Left ventricle myocardium inferior (tissue), 1 donor: ENCODE measurements around the gene GPM6B. TPM values are rescaled to one million over a fixed set of nuclear protein-coding genes. Genes with fewer than 3 reads are reported as not detected.

Experiments used
- DNase-seq: peaks from one replicate; pipeline ENCODE4 v3.0.0-alpha.2; 2020
- H3K27ac ChIP-seq: fragments of 200-600 bp; replicated peaks from 2 replicates; pipeline ENCODE4 v1.8.0; 2021
- H3K27me3 ChIP-seq: fragments of 200-600 bp; 2 replicates; pipeline ENCODE4 v1.8.0; 2021; ENCODE audit warnings: low read depth
- H3K36me3 ChIP-seq: fragments of 200-600 bp; 2 replicates; pipeline ENCODE4 v1.8.0; 2021
- H3K4me1 ChIP-seq: fragments of 200-600 bp; 2 replicates; pipeline ENCODE4 v1.8.0; 2021
- H3K4me3 ChIP-seq: fragments of 200-600 bp; 2 replicates; pipeline ENCODE4 v1.8.0; 2021; ENCODE audit warnings: mild to moderate bottlenecking, moderate library complexity
- H3K9me3 ChIP-seq: fragments of 200-600 bp; replicated peaks from 2 replicates; pipeline ENCODE4 v1.8.0; 2021
- CTCF ChIP-seq: fragments of 200-600 bp; IDR thresholded peaks from 2 replicates; pipeline ENCODE4 v1.8.0; 2021; ENCODE audit warnings: antibody characterized with exemption, mild to moderate bottlenecking, borderline replicate concordance
- intact Hi-C: fragments of 100-400 bp; cut with micrococcal nuclease; formaldehyde crosslinking; loops from one replicate; pipeline ENCODE4 v1.11.0; 2022
- total RNA-seq: library from RNA; stranded (reverse); fragmentation: NEBNext Ultra II Directional; extraction: Animal tissue kit (Norgen Biotek cat#: 25700); gene quantifications from one replicate; pipeline ENCODE4 v1.2.1, GENCODE V29; 2021
- donor health status: DM: no; HTN: yes; CAD: no; lungs with severe emphysema.

The GPM6B gene
- total RNA-seq, 1 donor from 2014 or later, result 4.5 TPM

- intact Hi-C loops, result no loop called here
- Histone ChIP-seq H3K36me3 (no peaks in the 10 kb centered on the region), H3K4me3 (no peak overlapping the region), H3K27me3 (no peaks in the 10 kb centered on the region), H3K4me1 (no peaks in the 10 kb centered on the region), H3K9me3 (no peaks in the 10 kb centered on the region), H3K27ac (peak overlapping the region; percentile 19)
- no peak for DNase-seq
- no peak for TF ChIP-seq CTCF
Measured at GRCh38 chrX:13791145-13791544, 25.7 kb downstream of the GPM6B start.

- Histone ChIP-seq H3K4me1 (no peaks in the 10 kb centered on the region), H3K27ac (peak overlapping the region; percentile 19), H3K9me3 (no peaks in the 10 kb centered on the region), H3K4me3 (no peak overlapping the region), H3K36me3 (no peaks in the 10 kb centered on the region), H3K27me3 (no peaks in the 10 kb centered on the region)
- no peak for TF ChIP-seq CTCF
- intact Hi-C loops, result no loop called here
- no peak for DNase-seq
Measured at GRCh38 chrX:13790206-13791131, 26.4 kb downstream of the GPM6B start.

GRCh38 chrX:13786048-13786447, 30.8 kb downstream of the GPM6B start:
- H3K9me3 ChIP-seq, result no peaks in the 10 kb centered on the region
- no peak for DNase-seq
- H3K4me3 ChIP-seq, result no peak overlapping the region
- no peaks in the 10 kb centered on the region for H3K36me3 ChIP-seq
- intact Hi-C loops, result no loop called here
- no peaks in the 10 kb centered on the region for H3K4me1 ChIP-seq
- TF ChIP-seq CTCF, result no peak
- H3K27ac ChIP-seq, result no peak overlapping the region
- no peaks in the 10 kb centered on the region for H3K27me3 ChIP-seq

- DNase-seq, result no peak
- intact Hi-C loops, result no loop called here
- Histone ChIP-seq H3K27ac (no peak overlapping the region), H3K9me3 (no peaks in the 10 kb centered on the region), H3K4me3 (no peak overlapping the region), H3K4me1 (no peaks in the 10 kb centered on the region), H3K27me3 (no peaks in the 10 kb centered on the region), H3K36me3 (peaks cover 3% of the 10 kb centered on the region)
- no peak for TF ChIP-seq CTCF
Measured at GRCh38 chrX:13780868-13781427, 35.9 kb downstream of the GPM6B start.

- Histone ChIP-seq H3K4me3 (no peak overlapping the region), H3K36me3 (peaks cover 18% of the 10 kb centered on the region), H3K27me3 (no peaks in the 10 kb centered on the region), H3K27ac (no peak overlapping the region), H3K9me3 (no peaks in the 10 kb centered on the region), H3K4me1 (no peaks in the 10 kb centered on the region)
- no peak for DNase-seq
- TF ChIP-seq CTCF, result no peak
- intact Hi-C loops, result no loop called here
Measured at GRCh38 chrX:13778916-13779315, 38.0 kb downstream of the GPM6B start.
